Measurements from ENCODE around the gene MRPS15.

DNA sequence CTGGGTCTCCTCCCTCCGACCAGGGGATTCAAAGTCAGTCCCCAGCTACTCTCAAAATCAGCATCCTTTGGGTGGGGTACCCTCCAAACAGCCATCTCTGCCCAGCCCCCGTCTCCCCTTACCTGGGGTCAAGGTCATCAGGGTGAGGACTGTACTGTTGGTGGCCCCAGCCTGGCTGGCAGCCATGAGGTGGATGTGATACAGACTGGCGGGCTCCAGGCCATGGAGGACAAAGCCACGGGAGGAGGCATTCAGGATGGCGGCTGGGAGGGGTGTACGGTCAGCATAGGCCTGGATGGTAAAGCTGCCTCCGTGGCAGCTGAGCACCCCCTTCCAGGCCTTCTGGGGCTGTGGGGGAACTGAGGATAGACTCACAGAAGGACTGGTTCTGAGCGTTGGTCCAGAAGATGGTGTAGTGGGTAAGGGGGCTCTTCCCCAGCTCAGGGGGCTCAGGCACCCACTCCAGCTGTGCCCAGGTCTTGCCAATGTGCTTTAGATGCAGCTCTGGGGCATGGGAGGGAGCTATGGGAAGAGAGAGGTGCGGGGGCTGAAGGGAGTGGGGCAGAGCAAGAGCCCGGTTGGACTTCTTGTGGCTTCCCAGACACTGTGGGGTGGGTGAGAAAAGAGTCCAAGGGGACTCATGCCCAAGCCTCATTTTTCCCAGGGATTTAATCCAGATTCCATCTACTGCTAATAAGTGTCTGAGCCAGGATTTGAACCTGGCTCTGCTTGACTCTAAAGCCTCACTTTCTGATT lies 3.7 kb upstream of the MRPS15 start:
- TF ChIP-seq, protein P1, sequence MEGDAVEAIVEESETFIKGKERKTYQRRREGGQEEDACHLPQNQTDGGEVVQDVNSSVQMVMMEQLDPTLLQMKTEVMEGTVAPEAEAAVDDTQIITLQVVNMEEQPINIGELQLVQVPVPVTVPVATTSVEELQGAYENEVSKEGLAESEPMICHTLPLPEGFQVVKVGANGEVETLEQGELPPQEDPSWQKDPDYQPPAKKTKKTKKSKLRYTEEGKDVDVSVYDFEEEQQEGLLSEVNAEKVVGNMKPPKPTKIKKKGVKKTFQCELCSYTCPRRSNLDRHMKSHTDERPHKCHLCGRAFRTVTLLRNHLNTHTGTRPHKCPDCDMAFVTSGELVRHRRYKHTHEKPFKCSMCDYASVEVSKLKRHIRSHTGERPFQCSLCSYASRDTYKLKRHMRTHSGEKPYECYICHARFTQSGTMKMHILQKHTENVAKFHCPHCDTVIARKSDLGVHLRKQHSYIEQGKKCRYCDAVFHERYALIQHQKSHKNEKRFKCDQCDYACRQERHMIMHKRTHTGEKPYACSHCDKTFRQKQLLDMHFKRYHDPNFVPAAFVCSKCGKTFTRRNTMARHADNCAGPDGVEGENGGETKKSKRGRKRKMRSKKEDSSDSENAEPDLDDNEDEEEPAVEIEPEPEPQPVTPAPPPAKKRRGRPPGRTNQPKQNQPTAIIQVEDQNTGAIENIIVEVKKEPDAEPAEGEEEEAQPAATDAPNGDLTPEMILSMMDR (conservative IDR thresholded peaks at IDR 0.05) = no peak
- TF ChIP-seq EZH2 (IDR thresholded peaks at IDR 0.05; ENCODE audit: low read depth) = no peak

Measured in PC-9 (cell line).